HEK293T (cell line): ENCODE measurements around the gene TRAF2.
"Not testable (repeated sequence)": the region's sequence is repeated elsewhere in the genome, so short reads cannot be mapped to it uniquely, and the experiment has no call there.

Experiments used
- ARNT ChIP-seq: fragments of 450-650 bp; IDR thresholded peaks from 2 replicates; pipeline ENCODE4 v1.6.1; 2017; ENCODE audit warnings: mild to moderate bottlenecking
- BHLHE40 ChIP-seq: fragments of 450-650 bp; IDR thresholded peaks from 2 replicates; pipeline ENCODE4 v1.6.1; 2016; ENCODE audit warnings: mild to moderate bottlenecking, moderate library complexity, borderline replicate concordance
- FOXA1 ChIP-seq: fragments of 450-650 bp; IDR thresholded peaks from 2 replicates; pipeline ENCODE4 v1.6.1; 2016; ENCODE audit warnings: mild to moderate bottlenecking
- HDGF ChIP-seq: fragments of 450-650 bp; IDR thresholded peaks from 2 replicates; pipeline ENCODE4 v1.6.1; 2017; ENCODE audit warnings: antibody characterized with exemption, borderline replicate concordance
- L3MBTL2 ChIP-seq: fragments of 450-650 bp; conservative IDR thresholded peaks from 2 replicates; pipeline ENCODE4 v1.6.1; 2016; ENCODE audit warnings: mild to moderate bottlenecking
- NFRKB ChIP-seq: fragments of 450-650 bp; IDR thresholded peaks from 2 replicates; pipeline ENCODE4 v1.6.1; 2016; ENCODE audit warnings: mild to moderate bottlenecking, moderate library complexity
- SUZ12 ChIP-seq: fragments of 450-650 bp; IDR thresholded peaks from 2 replicates; pipeline ENCODE4 v1.6.1; 2016; ENCODE audit warnings: mild to moderate bottlenecking

DNA sequence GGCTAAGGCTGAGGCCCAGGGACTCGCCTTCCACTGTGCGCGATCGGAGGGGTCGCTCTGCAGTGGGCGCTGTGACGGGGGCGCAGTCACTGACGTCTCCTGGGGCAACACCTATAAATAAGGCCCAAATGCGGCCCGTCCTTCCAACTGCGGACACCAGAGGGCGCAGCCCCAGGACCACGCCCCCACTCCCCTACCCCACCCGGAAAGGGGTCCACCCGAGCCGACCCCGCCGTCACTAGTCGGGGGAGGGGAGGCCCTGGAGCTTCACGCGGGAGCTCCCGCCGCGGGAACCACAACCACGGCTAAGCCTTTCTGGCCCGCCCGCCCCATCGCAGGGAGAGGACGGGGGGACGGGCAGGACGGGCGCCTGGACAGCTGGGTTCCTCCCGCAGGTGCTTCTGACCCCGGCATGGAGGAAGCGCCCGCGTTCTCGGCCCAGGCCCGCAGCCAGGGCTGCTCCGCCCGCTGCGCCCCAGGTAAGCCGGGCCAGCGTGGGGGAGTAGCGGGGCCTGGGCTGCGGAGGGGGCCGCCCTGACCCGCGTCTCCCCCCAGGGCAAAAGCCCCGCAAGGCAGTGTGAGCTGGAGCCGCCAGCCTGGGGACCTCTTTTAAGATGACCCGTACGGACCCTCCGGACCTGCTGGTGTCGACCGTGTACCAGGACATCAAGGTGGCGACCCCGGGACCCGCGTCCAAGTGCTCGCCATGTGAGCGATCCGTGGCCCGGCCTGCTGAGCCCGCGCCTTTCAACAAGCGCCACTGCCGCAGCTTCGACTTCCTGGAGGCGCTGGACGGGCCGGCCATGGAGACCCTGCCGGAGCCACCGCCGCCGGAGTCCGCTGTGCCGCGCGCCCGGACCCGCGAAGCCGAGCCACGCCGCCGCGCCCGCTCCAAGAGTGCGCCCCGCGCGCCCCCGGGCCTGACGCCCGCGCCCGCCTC, 42.2 kb upstream of the TRAF2 start:
- not testable (repeated sequence) for TF ChIP-seq FOXA1, SUZ12, BHLHE40, ARNT, HDGF, NFRKB, L3MBTL2
